Effector memory CD4-positive, alpha-beta T cell (primary cell): ENCODE measurements around the gene PARP11.

Source experiments
- DNase-seq, 3 donors: peaks; one replicate each; pipeline ENCODE4 v3.0.0-alpha.2; 2020
- H3K27ac ChIP-seq: 2 replicates; pipeline ENCODE4 v1.7.0; 2013; ENCODE audit warnings: mild to moderate bottlenecking, low read length, moderate library complexity; ENCODE audit not compliant: insufficient read depth, poor library complexity, severe bottlenecking
- H3K27me3 ChIP-seq: replicated peaks from 2 replicates; pipeline ENCODE4 v1.7.0; 2013; ENCODE audit warnings: mild to moderate bottlenecking, low read length; ENCODE audit not compliant: insufficient read depth, control insufficient read depth, poor library complexity, severe bottlenecking
- H3K36me3 ChIP-seq: 2 replicates; pipeline ENCODE4 v1.7.0; 2013; ENCODE audit warnings: mild to moderate bottlenecking, low read length, moderate library complexity; ENCODE audit not compliant: control insufficient read depth, insufficient read depth
- H3K4me1 ChIP-seq: 2 replicates; pipeline ENCODE4 v1.7.0; 2013; ENCODE audit warnings: low read length, mild to moderate bottlenecking; ENCODE audit not compliant: control insufficient read depth, insufficient read depth, poor library complexity, severe bottlenecking
- H3K4me3 ChIP-seq: 2 replicates; pipeline ENCODE4 v1.7.0; 2013; ENCODE audit warnings: low read length, low read depth, mild to moderate bottlenecking; ENCODE audit not compliant: insufficient read depth, poor library complexity, severe bottlenecking
- H3K9me3 ChIP-seq: 2 replicates; pipeline ENCODE4 v1.7.0; 2013; ENCODE audit warnings: mild to moderate bottlenecking, low read length, moderate library complexity; ENCODE audit not compliant: control insufficient read depth

Gene PARP11

GRCh38 chr12:3789838-3790237, 83.4 kb downstream of the PARP11 start:
- H3K27me3 ChIP-seq, result no peaks in the 10 kb centered on the region
- H3K4me3 ChIP-seq, result no peak overlapping the region
- H3K9me3 ChIP-seq, result no peaks in the 10 kb centered on the region
- no peaks in the 10 kb centered on the region for H3K4me1 ChIP-seq
- DNase-seq, result no peak
- H3K27ac ChIP-seq, result no peak overlapping the region
- no peaks in the 10 kb centered on the region for H3K36me3 ChIP-seq

- no peak for DNase-seq
- Histone ChIP-seq H3K9me3 (no peaks in the 10 kb centered on the region), H3K36me3 (no peaks in the 10 kb centered on the region), H3K4me1 (no peaks in the 10 kb centered on the region), H3K27me3 (no peaks in the 10 kb centered on the region), H3K4me3 (no peak overlapping the region), H3K27ac (no peak overlapping the region)
Measured at GRCh38 chr12:3777206-3777809, 95.9 kb downstream of the PARP11 start.

DNA sequence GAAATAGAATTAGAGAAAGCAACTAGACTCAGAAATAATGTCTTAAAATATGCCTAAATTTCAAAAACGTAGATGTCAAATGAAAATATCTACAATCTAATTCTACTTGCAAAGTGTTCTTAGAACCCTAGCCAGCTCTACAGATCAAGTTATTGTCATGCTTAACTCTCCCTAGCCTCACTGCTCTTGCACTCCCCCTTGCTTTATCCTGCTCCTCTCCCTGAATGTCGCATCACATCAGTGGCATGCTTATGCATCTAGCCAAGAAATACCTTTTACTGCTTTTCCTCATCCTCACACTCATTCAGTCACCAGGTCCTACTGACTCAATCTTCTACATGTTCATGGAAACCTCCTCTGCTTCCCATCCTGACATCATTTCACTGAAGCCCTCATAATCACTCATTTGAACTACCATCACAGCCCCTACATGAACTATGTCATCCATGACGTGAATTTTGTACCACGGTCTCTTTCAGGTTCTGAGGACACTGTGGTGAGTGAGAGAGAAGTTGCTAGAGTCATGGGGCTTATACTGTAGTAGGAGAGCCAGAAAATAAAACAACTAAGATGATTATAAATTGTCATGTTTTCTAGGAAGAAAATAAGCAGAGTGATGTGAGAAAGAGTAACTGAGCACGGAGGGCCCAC, 97.7 kb downstream of the PARP11 start:
- Histone ChIP-seq H3K27me3 (no peaks in the 10 kb centered on the region), H3K4me3 (no peak overlapping the region), H3K27ac (no peak overlapping the region), H3K4me1 (no peaks in the 10 kb centered on the region), H3K9me3 (no peaks in the 10 kb centered on the region), H3K36me3 (no peaks in the 10 kb centered on the region)
- DNase-seq, result no peak

GRCh38 chr12:3772380-3772779, 100.8 kb downstream of the PARP11 start:
- DNase-seq, result no peak
- no peaks in the 10 kb centered on the region for H3K27me3 ChIP-seq
- H3K4me3 ChIP-seq, result no peak overlapping the region
- H3K36me3 ChIP-seq, result no peaks in the 10 kb centered on the region
- H3K9me3 ChIP-seq, result no peaks in the 10 kb centered on the region
- no peak overlapping the region for H3K27ac ChIP-seq
- no peaks in the 10 kb centered on the region for H3K4me1 ChIP-seq

DNA sequence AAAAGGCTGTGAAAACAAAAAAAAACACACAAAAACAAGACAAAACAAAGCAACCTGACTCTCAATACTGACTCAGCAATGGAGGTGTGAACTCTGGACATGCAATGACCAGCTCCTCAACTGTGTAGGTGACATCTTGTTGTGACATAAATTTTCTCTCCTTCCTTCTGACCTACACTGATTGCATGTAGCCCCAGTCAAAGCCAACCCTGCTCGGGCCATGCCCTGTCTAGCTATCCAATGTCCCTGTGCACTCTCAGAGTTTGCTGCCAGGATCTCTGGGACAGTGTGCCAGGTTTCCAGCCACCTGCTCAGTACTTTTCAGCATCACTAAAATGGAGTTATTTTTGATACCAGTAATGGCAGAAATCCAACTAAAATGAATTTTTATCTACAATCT, 101.3 kb downstream of the PARP11 start:
- no peaks in the 10 kb centered on the region for H3K36me3 ChIP-seq
- H3K4me1 ChIP-seq, result no peaks in the 10 kb centered on the region
- no peak for DNase-seq

DNA sequence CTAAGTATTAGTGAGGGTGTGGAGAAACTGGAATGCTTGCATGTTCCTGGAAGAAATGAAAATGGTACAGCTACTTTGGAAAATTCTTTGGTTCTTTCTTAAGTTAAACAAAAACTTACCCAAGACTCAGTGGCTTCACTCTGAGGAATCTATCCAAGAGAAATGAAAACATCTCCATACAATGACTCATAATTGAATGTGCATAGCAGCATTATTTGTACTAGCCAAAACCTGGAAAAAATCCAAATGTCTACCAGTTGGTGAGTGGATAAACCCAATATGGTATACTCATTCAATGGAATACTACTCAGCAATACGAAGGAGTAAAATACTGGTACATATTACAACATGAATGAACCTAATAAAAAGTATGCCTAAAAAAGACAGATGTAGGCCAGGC, 102.3 kb downstream of the PARP11 start:
- Histone ChIP-seq H3K36me3 (no peaks in the 10 kb centered on the region), H3K9me3 (no peaks in the 10 kb centered on the region), H3K4me1 (no peaks in the 10 kb centered on the region), H3K4me3 (no peak overlapping the region), H3K27me3 (no peaks in the 10 kb centered on the region), H3K27ac (no peak overlapping the region)
- DNase-seq, result no peak

More for the DNA sequence above, 101.3 kb downstream of the PARP11 start:
- H3K4me3 ChIP-seq, result no peak overlapping the region
- H3K9me3 ChIP-seq, result no peaks in the 10 kb centered on the region
- H3K27me3 ChIP-seq, result no peaks in the 10 kb centered on the region
- no peak overlapping the region for H3K27ac ChIP-seq

GRCh38 chr12:3768911-3769447, 104.2 kb downstream of the PARP11 start:
- no peak overlapping the region for H3K27ac ChIP-seq
- H3K4me1 ChIP-seq, result no peaks in the 10 kb centered on the region
- no peaks in the 10 kb centered on the region for H3K36me3 ChIP-seq
- no peak overlapping the region for H3K4me3 ChIP-seq
- H3K27me3 ChIP-seq, result no peaks in the 10 kb centered on the region
- no peaks in the 10 kb centered on the region for H3K9me3 ChIP-seq
- no peak for DNase-seq

- no peak overlapping the region for H3K4me3 ChIP-seq
- no peaks in the 10 kb centered on the region for H3K36me3 ChIP-seq
- H3K9me3 ChIP-seq, result no peaks in the 10 kb centered on the region
- H3K4me1 ChIP-seq, result no peaks in the 10 kb centered on the region
- no peak overlapping the region for H3K27ac ChIP-seq
- no peaks in the 10 kb centered on the region for H3K27me3 ChIP-seq
- no peak for DNase-seq
Measured at GRCh38 chr12:3761116-3761735, 112.0 kb downstream of the PARP11 start.

GRCh38 chr12:3759878-3760277, 113.3 kb downstream of the PARP11 start:
- no peaks in the 10 kb centered on the region for H3K4me1 ChIP-seq
- H3K27me3 ChIP-seq, result no peaks in the 10 kb centered on the region
- no peak for DNase-seq
- H3K4me3 ChIP-seq, result no peak overlapping the region
- no peaks in the 10 kb centered on the region for H3K9me3 ChIP-seq
- no peaks in the 10 kb centered on the region for H3K36me3 ChIP-seq
- no peak overlapping the region for H3K27ac ChIP-seq
